LoVo (cell line): ENCODE measurements around the gene PIWIL4.
A peak's percentile ranks its signal among the peaks of the same experiment; 100 is the strongest.
"Not testable (repeated sequence)": the region's sequence is repeated elsewhere in the genome, so short reads cannot be mapped to it uniquely, and the experiment has no call there.

ENCODE experiments used
- DNase-seq: peaks from one replicate; pipeline ENCODE4 v3.0.0-alpha.2; 2016; ENCODE audit warnings: low spot score

The PIWIL4 gene

GRCh38 chr11:94585399-94585798 is 18.2 kb downstream of the PIWIL4 start:
- no peak for DNase-seq

DNA sequence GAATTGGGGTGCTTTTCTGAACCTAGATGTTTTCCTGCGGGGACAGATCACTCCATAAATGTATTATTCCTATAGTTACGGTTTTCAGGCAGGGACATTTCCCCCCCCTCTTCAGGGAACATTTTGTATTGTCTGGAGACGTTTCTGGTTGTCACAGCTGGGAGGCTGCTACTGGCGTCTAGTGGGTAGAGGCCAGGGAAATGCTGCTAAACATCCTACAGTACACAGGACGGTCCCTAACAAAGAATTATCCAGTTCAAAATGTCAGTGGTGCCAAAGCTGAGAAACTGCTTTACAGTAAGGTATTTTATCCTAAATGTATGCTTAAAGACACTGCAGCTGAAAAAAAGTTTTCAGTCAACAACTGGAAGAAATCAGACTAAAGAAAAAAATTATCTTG is 19.4 kb downstream of the PIWIL4 start:
- no peak for DNase-seq

- DNase-seq: no peak
These were observed 19.8 kb downstream of the PIWIL4 start for GRCh38 chr11:94586978-94587377.

GRCh38 chr11:94588366-94588942 is 21.3 kb downstream of the PIWIL4 start:
- no peak for DNase-seq

DNA sequence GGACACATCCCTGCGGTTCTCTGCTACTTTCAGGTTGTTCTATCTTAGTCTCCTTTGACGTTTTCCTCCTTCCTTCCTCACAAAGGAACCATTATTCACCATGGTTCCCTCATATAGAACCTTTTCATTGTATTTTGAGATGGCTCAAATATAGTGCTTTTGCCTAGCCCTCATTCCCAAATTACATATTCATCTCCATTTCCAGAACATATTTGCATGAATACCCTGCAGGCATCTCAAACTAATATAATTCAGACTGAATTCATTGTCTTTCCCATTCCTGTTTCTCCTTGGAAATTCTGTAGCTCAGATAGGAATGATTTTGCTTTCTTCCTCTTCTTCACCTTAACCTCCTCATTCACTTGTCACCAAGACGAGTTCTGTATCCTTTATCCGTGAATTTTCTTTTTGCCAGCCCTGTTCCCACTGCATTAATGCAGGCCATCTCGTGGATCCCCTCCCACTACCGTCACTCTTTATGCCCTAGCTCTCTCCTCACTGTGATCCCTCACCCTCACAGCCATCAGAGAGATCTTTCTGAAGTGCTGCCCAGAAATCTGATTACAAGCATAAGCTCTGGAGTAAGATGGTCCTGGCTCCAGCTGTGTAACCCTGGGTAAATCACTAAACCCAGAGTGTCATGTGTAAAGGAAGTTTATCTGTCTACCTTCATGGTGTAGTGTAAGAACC is 23.3 kb downstream of the PIWIL4 start:
- no peak for DNase-seq

DNA sequence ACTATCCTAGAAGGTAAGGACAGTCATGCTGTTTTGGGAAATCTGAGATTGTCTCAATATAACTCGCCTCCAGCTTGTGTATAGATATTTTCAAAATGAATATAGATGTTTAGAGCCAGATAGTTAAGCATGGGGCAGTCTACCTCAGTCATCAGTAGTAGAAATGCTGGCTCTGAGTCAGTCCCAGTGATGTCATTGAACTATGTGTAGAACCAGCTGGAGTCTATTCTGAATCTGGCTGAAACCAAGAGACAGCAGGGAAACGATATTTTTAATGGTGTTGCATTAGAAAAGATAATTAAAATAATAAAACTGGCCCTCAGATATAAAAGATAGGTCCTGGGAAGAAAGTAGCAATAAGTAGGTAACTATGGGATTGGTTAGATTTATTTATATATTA is 25.9 kb downstream of the PIWIL4 start:
- no peak for DNase-seq

- DNase-seq: no peak
These were observed 27.9 kb downstream of the PIWIL4 start for GRCh38 chr11:94595076-94595475.

GRCh38 chr11:94597896-94598295 is 30.7 kb downstream of the PIWIL4 start:
- DNase-seq: no peak

DNA sequence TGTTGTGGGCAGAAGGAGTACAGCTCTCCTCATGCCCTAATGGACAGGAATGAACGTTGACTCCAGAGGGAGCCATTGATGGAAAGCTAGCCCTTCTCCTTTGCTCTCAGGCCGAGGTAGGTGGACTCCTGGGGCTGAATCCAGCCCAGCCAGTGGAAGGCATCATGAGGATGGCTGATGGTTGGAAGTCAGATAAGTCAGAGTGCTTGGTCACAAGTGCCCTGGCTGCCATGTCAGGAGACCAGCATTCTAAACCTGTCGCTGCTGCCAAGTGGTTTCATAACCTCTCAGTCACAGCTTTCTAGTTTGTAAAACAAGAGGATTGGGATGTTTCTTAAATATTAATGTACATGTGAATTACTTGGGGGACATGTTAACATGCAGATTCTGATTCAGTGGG is 32.3 kb downstream of the PIWIL4 start:
- DNase-seq: no peak

GRCh38 chr11:94602430-94603372 is 35.5 kb downstream of the PIWIL4 start:
- DNase-seq: no peak

- no peak for DNase-seq
These were observed 36.4 kb downstream of the PIWIL4 start for GRCh38 chr11:94603587-94603986.

GRCh38 chr11:94604482-94604881 is 37.3 kb downstream of the PIWIL4 start:
- DNase-seq: no peak

DNA sequence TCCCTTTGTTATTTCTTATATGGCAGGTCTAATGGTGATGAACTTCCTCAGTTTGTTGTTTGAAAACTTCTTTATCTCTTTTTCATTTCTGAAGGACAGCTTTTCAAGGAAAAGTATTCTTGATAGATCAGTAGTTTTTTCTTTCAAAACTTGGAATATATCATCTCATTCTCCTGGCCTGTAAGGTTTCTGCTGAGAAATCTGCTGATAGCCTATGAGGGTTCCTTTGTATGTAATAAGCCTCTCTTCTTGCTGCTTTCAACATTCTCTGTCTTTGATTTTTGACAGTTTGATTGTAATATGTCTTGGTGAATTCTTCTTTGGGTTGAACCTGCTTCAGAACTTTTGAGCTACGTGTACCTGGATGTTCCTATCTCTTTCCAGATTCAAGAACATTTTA is 46.0 kb downstream of the PIWIL4 start:
- DNase-seq: no peak

DNA sequence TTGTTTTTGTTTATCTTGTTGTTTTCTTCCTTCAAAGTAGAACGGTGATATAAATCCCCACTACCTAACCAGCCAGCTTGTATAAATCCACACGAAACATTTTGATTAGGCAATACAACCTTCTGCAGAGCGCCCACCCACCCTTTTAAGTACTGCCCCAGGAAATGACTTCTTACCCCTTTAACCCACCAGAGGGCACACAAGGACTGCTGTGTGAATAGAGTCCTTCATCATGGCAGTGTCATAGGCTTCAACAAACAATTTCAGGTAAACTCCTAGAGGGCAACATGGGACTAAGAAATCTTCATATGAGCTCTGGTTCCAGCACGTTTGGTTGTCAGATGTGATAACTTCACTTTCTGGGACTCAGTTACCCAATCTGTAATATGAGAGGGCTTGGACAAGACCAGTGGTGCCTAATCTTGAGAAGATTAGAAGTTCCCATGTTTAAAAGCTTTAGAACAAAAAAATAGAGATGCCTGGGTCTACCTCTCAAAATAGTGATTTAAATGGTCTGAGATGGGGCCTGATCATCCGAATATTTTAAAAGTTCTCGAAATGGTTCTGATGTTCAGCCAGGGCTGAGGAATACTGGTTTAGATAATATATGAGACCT is 56.1 kb downstream of the PIWIL4 start:
- DNase-seq: peak; percentile 52

DNA sequence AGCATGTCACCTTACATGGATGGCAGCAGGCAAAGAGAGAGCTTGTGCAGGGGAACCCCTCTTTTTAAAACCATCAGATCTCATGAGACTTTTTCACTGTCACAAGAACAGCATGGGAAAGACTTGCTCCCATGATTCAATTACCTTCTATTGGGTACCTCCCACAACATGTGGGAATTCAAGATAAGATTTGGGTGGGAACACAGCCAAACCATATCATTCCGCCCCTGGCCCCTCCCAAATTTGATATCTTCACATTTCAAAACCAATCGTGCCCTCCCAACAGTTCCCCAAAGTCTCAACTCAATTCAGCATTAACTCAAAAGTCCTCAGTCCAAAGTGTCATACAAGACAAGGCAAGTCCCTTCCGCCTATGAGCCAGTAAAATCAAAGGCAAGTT is 58.3 kb downstream of the PIWIL4 start:
- DNase-seq: not testable (repeated sequence)

- not testable (repeated sequence) for DNase-seq
These were observed 59.9 kb downstream of the PIWIL4 start for GRCh38 chr11:94627003-94627560.

- DNase-seq: no peak
These were observed 62.6 kb downstream of the PIWIL4 start for GRCh38 chr11:94629741-94630140.

- no peak for DNase-seq
These were observed 63.1 kb downstream of the PIWIL4 start for GRCh38 chr11:94630221-94630620.

GRCh38 chr11:94632356-94632755 is 65.2 kb downstream of the PIWIL4 start:
- no peak for DNase-seq

DNA sequence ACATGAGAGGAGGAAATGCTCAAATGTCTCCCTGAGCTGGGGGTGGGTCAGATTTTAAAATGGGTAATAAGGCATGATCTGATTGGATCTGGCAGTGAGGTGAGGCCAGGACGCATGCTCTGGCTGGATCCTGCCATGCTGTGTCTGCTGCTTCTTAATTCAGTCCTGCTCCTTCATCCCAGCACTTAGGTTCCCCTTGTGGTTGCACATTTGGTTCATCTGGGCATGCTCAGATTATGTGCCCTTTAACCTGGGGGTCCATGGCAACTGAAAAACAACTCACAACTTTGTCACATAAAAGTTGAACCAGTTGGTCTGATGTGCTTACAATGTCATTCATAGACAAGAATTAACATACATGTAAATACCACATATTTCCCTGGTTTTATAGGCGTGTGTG is 67.9 kb downstream of the PIWIL4 start:
- DNase-seq: no peak

- DNase-seq: no peak
These were observed 69.3 kb downstream of the PIWIL4 start for GRCh38 chr11:94636388-94636949.
